Mesendoderm (in vitro differentiated cells): ENCODE data around the gene GATAD2A.
"Not testable (repeated sequence)": the region's sequence is repeated elsewhere in the genome, so short reads cannot be mapped to it uniquely, and the experiment has no call there.

Experiments
- DNase-seq: peaks from one replicate; pipeline ENCODE4 v3.0.0; 2013
- H2AK5ac ChIP-seq: 2 replicates; pipeline ENCODE4 v1.6.1; 2013; ENCODE audit warnings: low read length, inconsistent platforms
- H2BK120ac ChIP-seq: 2 replicates; pipeline ENCODE4 v1.6.1; 2013; ENCODE audit warnings: low read depth, mild to moderate bottlenecking, low read length, moderate library complexity, mixed read lengths
- H2BK15ac ChIP-seq: replicated peaks from 2 replicates; pipeline ENCODE4 v1.6.1; 2013; ENCODE audit warnings: low read depth, mild to moderate bottlenecking, moderate library complexity
- H2BK5ac ChIP-seq: 2 replicates; pipeline ENCODE4 v1.6.1; 2013; ENCODE audit warnings: low read length, inconsistent platforms
- H3K18ac ChIP-seq: 2 replicates; pipeline ENCODE4 v1.6.1; 2013; ENCODE audit warnings: mild to moderate bottlenecking, low read length, mixed read lengths
- H3K23ac ChIP-seq: one replicate; pipeline ENCODE4 v1.6.1; 2013; ENCODE audit warnings: low read length
- H3K27ac ChIP-seq: 2 replicates; pipeline ENCODE4 v1.5.1; 2013; ENCODE audit warnings: low read depth, mild to moderate bottlenecking, inconsistent platforms, low read length, moderate library complexity
- H3K27me3 ChIP-seq: 2 replicates; pipeline ENCODE4 v1.6.1; 2013; ENCODE audit warnings: low read length, control low read depth, mild to moderate bottlenecking, inconsistent platforms; ENCODE audit not compliant: insufficient read depth, poor library complexity
- H3K36me3 ChIP-seq: 2 replicates; pipeline ENCODE4 v1.6.1; 2013; ENCODE audit warnings: low read length, inconsistent platforms; ENCODE audit not compliant: control insufficient read depth, insufficient read depth
- H3K4ac ChIP-seq: one replicate; pipeline ENCODE4 v1.6.1; 2013; ENCODE audit warnings: low read depth, mild to moderate bottlenecking, low read length, moderate library complexity
- H3K4me1 ChIP-seq: 2 replicates; pipeline ENCODE4 v1.6.1; 2013; ENCODE audit warnings: low read depth, low read length, inconsistent platforms; ENCODE audit not compliant: control insufficient read depth
- H3K4me2 ChIP-seq: 2 replicates; pipeline ENCODE4 v1.6.1; 2013; ENCODE audit warnings: low read length
- H3K4me3 ChIP-seq: 2 replicates; pipeline ENCODE4 v1.5.1; 2013; ENCODE audit warnings: mild to moderate bottlenecking, low read length
- H3K56ac ChIP-seq: one replicate; pipeline ENCODE4 v1.6.1; 2013; ENCODE audit warnings: low read length
- H3K79me1 ChIP-seq: 2 replicates; pipeline ENCODE4 v1.6.1; 2013; ENCODE audit warnings: low read length, inconsistent platforms
- H3K79me2 ChIP-seq: 2 replicates; pipeline ENCODE4 v1.6.1; 2013; ENCODE audit warnings: mild to moderate bottlenecking, low read length; ENCODE audit not compliant: control insufficient read depth, insufficient read depth
- H3K9ac ChIP-seq: 2 replicates; pipeline ENCODE4 v1.6.1; 2013; ENCODE audit warnings: low read length, inconsistent platforms
- H4K5ac ChIP-seq: one replicate; pipeline ENCODE4 v1.6.1; 2013; ENCODE audit warnings: low read length
- H4K8ac ChIP-seq: one replicate; pipeline ENCODE4 v1.6.1; 2013; ENCODE audit warnings: low read depth, mild to moderate bottlenecking, control low read depth, low read length, moderate library complexity
- WGBS: extraction: QIAGEN DNeasy Blood & Tissue Kit; methylation state at CpG from one replicate; pipeline ENCODE4 v1.1.7; 2013; ENCODE audit warnings: low lambda C conversion rate, missing lambda C conversion rate; ENCODE audit not compliant: insufficient coverage; ENCODE audit errors: extremely low coverage; 5-methylcytosine and 5-hydroxymethylcytosine counted together

GATAD2A gene

GRCh38 chr19:19385896-19386869, 19.3 kb upstream of the GATAD2A start:
- Histone ChIP-seq H3K27me3 (no peaks in the 10 kb centered on the region), H3K79me1 (peaks cover 18% of the 10 kb centered on the region), H3K4ac (peak overlapping the region; percentile 58), H3K4me3 (peak overlapping the region; percentile 91), H3K79me2 (peaks cover 28% of the 10 kb centered on the region), H3K23ac (no peak overlapping the region), H4K8ac (peak overlapping the region; percentile 3), H3K56ac (peak overlapping the region; percentile 96), H3K4me1 (peaks cover 3% of the 10 kb centered on the region), H2BK15ac (no peak overlapping the region), H3K4me2 (peak overlapping the region; percentile 85), H4K5ac (no peak overlapping the region), H3K9ac (peak overlapping the region; percentile 91), H3K36me3 (peaks cover 2% of the 10 kb centered on the region), H3K27ac (peak overlapping the region; percentile 97), H2BK5ac (peak overlapping the region; percentile 7), H2BK120ac (no peak overlapping the region), H3K18ac (peak overlapping the region; percentile 62), H2AK5ac (no peak overlapping the region)
- peak; percentile 73 for DNase-seq
- WGBS, result no CpG with 5 or more reads among the region's 75 CpGs

GRCh38 chr19:19387108-19387507, 18.4 kb upstream of the GATAD2A start:
- H2BK5ac ChIP-seq, result no peak overlapping the region
- H3K18ac ChIP-seq, result no peak overlapping the region
- peak overlapping the region; percentile 58 for H3K4ac ChIP-seq
- H2AK5ac ChIP-seq, result no peak overlapping the region
- WGBS, result no CpG with 5 or more reads among the region's 5 CpGs
- H3K9ac ChIP-seq, result peak overlapping the region; percentile 91
- H3K79me1 ChIP-seq, result peaks cover 18% of the 10 kb centered on the region
- no peak overlapping the region for H4K5ac ChIP-seq
- H2BK15ac ChIP-seq, result no peak overlapping the region
- peaks cover 2% of the 10 kb centered on the region for H3K36me3 ChIP-seq
- no peak overlapping the region for H3K27ac ChIP-seq
- H3K79me2 ChIP-seq, result peaks cover 31% of the 10 kb centered on the region
- H3K27me3 ChIP-seq, result no peaks in the 10 kb centered on the region
- no peak overlapping the region for H2BK120ac ChIP-seq
- H3K56ac ChIP-seq, result peak overlapping the region; percentile 96
- no peak overlapping the region for H3K4me3 ChIP-seq
- H4K8ac ChIP-seq, result no peak overlapping the region
- no peak for DNase-seq
- H3K23ac ChIP-seq, result no peak overlapping the region
- H3K4me1 ChIP-seq, result peaks cover 3% of the 10 kb centered on the region
- H3K4me2 ChIP-seq, result peak overlapping the region; percentile 85

- Histone ChIP-seq H4K8ac (no peak overlapping the region), H3K4me2 (no peak overlapping the region), H2AK5ac (no peak overlapping the region), H2BK15ac (no peak overlapping the region), H3K4me3 (no peak overlapping the region), H4K5ac (no peak overlapping the region), H3K4me1 (peaks cover 3% of the 10 kb centered on the region), H3K79me1 (peaks cover 18% of the 10 kb centered on the region), H3K27ac (no peak overlapping the region), H3K36me3 (peaks cover 2% of the 10 kb centered on the region), H2BK120ac (no peak overlapping the region), H2BK5ac (no peak overlapping the region), H3K79me2 (peaks cover 33% of the 10 kb centered on the region), H3K23ac (no peak overlapping the region), H3K56ac (peak overlapping the region; percentile 6), H3K18ac (no peak overlapping the region), H3K27me3 (no peaks in the 10 kb centered on the region), H3K9ac (peak overlapping the region; percentile 3), H3K4ac (no peak overlapping the region)
- peak; percentile 30 for DNase-seq
- no CpG with 5 or more reads among the region's 13 CpGs for WGBS
These were observed 16.6 kb upstream of the GATAD2A start for GRCh38 chr19:19388568-19389555.

GRCh38 chr19:19389683-19390082, 15.8 kb upstream of the GATAD2A start:
- H3K4me1 ChIP-seq, H3K18ac ChIP-seq, H2AK5ac ChIP-seq, H3K23ac ChIP-seq, H2BK5ac ChIP-seq, H4K8ac ChIP-seq, H3K27me3 ChIP-seq, H3K4me2 ChIP-seq, H3K4ac ChIP-seq, H3K27ac ChIP-seq, H2BK15ac ChIP-seq, H3K4me3 ChIP-seq, H4K5ac ChIP-seq, H3K56ac ChIP-seq, DNase-seq, H3K36me3 ChIP-seq, H2BK120ac ChIP-seq: not testable (repeated sequence)
- Histone ChIP-seq H3K79me2 (peaks cover 33% of the 10 kb centered on the region), H3K9ac (peak overlapping the region; percentile 3), H3K79me1 (peaks cover 20% of the 10 kb centered on the region)
- no CpG with 5 or more reads among the region's 12 CpGs for WGBS

- peaks cover 17% of the 10 kb centered on the region for H3K79me1 ChIP-seq
- not testable (repeated sequence) for H3K36me3 ChIP-seq
- WGBS, result no CpG with 5 or more reads among the region's 7 CpGs
These were observed 11.1 kb upstream of the GATAD2A start for GRCh38 chr19:19394333-19394732.

More at GRCh38 chr19:19394333-19394732, 11.1 kb upstream of the GATAD2A start:
- not testable (repeated sequence) for H3K4ac ChIP-seq, H4K8ac ChIP-seq, H3K4me3 ChIP-seq, H2BK120ac ChIP-seq, H3K27me3 ChIP-seq, H3K27ac ChIP-seq, H2AK5ac ChIP-seq, DNase-seq, H4K5ac ChIP-seq, H3K4me1 ChIP-seq, H3K23ac ChIP-seq, H2BK15ac ChIP-seq, H2BK5ac ChIP-seq, H3K4me2 ChIP-seq
- H3K9ac ChIP-seq, result peak overlapping the region; percentile 20
- peak overlapping the region; percentile 46 for H3K18ac ChIP-seq
- H3K79me2 ChIP-seq, result peaks cover 30% of the 10 kb centered on the region
- peak overlapping the region; percentile 40 for H3K56ac ChIP-seq
